ENCODE results near the gene CCNL1. TPM values are rescaled to one million over a fixed set of nuclear protein-coding genes. Genes with fewer than 3 reads are reported as not detected.

CCNL1 gene
- total RNA-seq, 4 donors from 2014 or later: 173 to 308 (median 197) TPM

GRCh38 chr3:157152930-157153329, 7.0 kb downstream of the CCNL1 start:
- no peak for TF ChIP-seq CTCF (IDR thresholded peaks at IDR 0.05; ENCODE audit: low read depth)

- TF ChIP-seq CTCF (IDR thresholded peaks at IDR 0.05; ENCODE audit: low read depth): no peak
Measured at GRCh38 chr3:157152438-157152837, 7.5 kb downstream of the CCNL1 start.

- no peak for TF ChIP-seq CTCF (IDR thresholded peaks at IDR 0.05; ENCODE audit: low read depth)
Measured at GRCh38 chr3:157151627-157152026, 8.3 kb downstream of the CCNL1 start.

- no peak for TF ChIP-seq CTCF (IDR thresholded peaks at IDR 0.05; ENCODE audit: low read depth)
Measured at GRCh38 chr3:157151151-157151550, 8.8 kb downstream of the CCNL1 start.

GRCh38 chr3:157149136-157149696, 10.7 kb downstream of the CCNL1 start:
- no peak for TF ChIP-seq CTCF (IDR thresholded peaks at IDR 0.05; ENCODE audit: low read depth)

GRCh38 chr3:157148196-157148889, 11.6 kb downstream of the CCNL1 start:
- no peak for TF ChIP-seq CTCF (IDR thresholded peaks at IDR 0.05; ENCODE audit: low read depth)

GRCh38 chr3:157147099-157147803, 12.7 kb downstream of the CCNL1 start:
- no peak for TF ChIP-seq CTCF (IDR thresholded peaks at IDR 0.05; ENCODE audit: low read depth)

Measured in subcutaneous adipose tissue (tissue), 4 donors.